SK-N-SH (cell line): ENCODE measurements around the gene KIF25.

Experiments used
- CHD2 ChIP-seq: fragments of 150-350 bp; IDR thresholded peaks from 2 replicates; pipeline ENCODE4 v1.6.1; 2018; ENCODE audit warnings: low read length; ENCODE audit not compliant: partially characterized antibody
- CTCF ChIP-seq: fragments of 200-600 bp; sonication (generic); IDR thresholded peaks from 2 replicates; pipeline ENCODE4 v1.6.1; 2017; ENCODE audit warnings: antibody characterized with exemption, mild to moderate bottlenecking, moderate library complexity
- GATA2 ChIP-seq: sonication (generic); formaldehyde crosslinking; IDR thresholded peaks from 2 replicates; pipeline ENCODE4 v1.5.0; 2020; ENCODE audit warnings: mild to moderate bottlenecking, missing genetic modification reagents
- JUND ChIP-seq: IDR thresholded peaks from 2 replicates; pipeline ENCODE4 v1.4.0; 2012
- MAX ChIP-seq: IDR thresholded peaks from 2 replicates; pipeline ENCODE4 v1.4.0; 2012; ENCODE audit warnings: low read depth
- NFIC ChIP-seq: IDR thresholded peaks from 2 replicates; pipeline ENCODE4 v1.4.0; 2012; ENCODE audit warnings: borderline replicate concordance
- NRF1 ChIP-seq: IDR thresholded peaks from 2 replicates; pipeline ENCODE4 v1.6.1; 2012; ENCODE audit warnings: low read depth, mild to moderate bottlenecking, low read length
- POLR2AphosphoS5 ChIP-seq: IDR thresholded peaks from 2 replicates; pipeline ENCODE4 v1.6.1; 2012; ENCODE audit warnings: low read depth, low read length
- RCOR1 ChIP-seq: fragments of 150-350 bp; IDR thresholded peaks from 2 replicates; pipeline ENCODE4 v1.6.1; 2017; ENCODE audit warnings: antibody characterized with exemption, low read length
- TEAD4 ChIP-seq: IDR thresholded peaks from 2 replicates; pipeline ENCODE4 v1.4.0; 2012; ENCODE audit warnings: mild to moderate bottlenecking, borderline replicate concordance; ENCODE audit not compliant: insufficient read depth
- ZBTB33 ChIP-seq: IDR thresholded peaks from 2 replicates; pipeline ENCODE4 v1.4.0; 2012; ENCODE audit warnings: low read depth, borderline replicate concordance

- no peak for TF ChIP-seq MAX
- no peak for TF ChIP-seq JUND
- TF ChIP-seq ZBTB33, result no peak
- no peak for TF ChIP-seq CTCF
- no peak for TF ChIP-seq TEAD4
- no peak for TF ChIP-seq RCOR1
- TF ChIP-seq CHD2, result no peak
- TF ChIP-seq NRF1, result no peak
- TF ChIP-seq POLR2AphosphoS5, result no peak
- no peak for TF ChIP-seq NFIC
- TF ChIP-seq GATA2 (CRISPR knock-in tag), result no peak
These were observed 21.2 kb downstream of the KIF25 start for GRCh38 chr6:168018664-168019063.
